Dermis blood vessel endothelial cell (primary cell): ENCODE data around the gene NDUFA7. TPM values are rescaled to one million over a fixed set of nuclear protein-coding genes. Genes with fewer than 3 reads are reported as not detected.

Experiments used
- DNase-seq: peaks from one replicate; pipeline ENCODE4 v3.0.0; 2010
- total RNA-seq: library from RNA; depleted of rRNA; stranded (reverse); fragments of >200 nt; gene quantifications from 2 replicates; pipeline ENCODE4 v1.2.3, GENCODE V29; 2014

Gene NDUFA7
- total RNA-seq, 1 donor from 2014 or later = 10.2 TPM

DNA sequence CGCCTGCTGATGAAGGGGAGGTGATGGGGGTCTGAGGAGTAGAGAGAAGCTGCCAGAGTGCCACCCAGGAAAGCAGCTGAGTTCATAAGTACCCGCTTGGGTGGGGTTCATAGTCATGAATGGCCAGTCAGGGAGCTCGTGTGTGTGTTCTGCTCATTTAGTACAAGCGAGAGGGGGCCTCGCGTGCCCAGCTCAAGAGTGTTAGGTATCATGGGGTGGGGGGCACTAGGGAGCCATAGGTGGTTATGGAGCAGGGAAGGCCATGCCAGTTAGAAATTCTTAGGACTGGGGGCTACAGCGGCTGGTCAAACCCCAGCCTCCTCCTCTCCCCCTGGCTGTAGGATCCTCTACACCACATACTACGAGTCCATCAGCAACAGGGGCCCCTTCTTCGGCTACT lies 59.8 kb downstream of the NDUFA7 start:
- DNase-seq = no peak

Other genes with a start within 250 kb of the NDUFA7 start
- gene FBN3, start 171.8 kb downstream of the NDUFA7 start, total RNA-seq = 0.05 TPM in 1 of 2 replicates, not detected in the other
- 15.4 and 23.3 TPM in 2 replicates for gene CERS4, start 112.0 kb downstream of the NDUFA7 start, total RNA-seq
- gene CD320, start 13.0 kb downstream of the NDUFA7 start, total RNA-seq = 38.8 and 57.5 TPM in 2 replicates
- gene RPS28, start 121 bp upstream of the NDUFA7 start, total RNA-seq = 278 and 408 TPM in 2 replicates
- gene KANK3, start 21.9 kb upstream of the NDUFA7 start, total RNA-seq = 156 and 179 TPM in 2 replicates
- 4.3 and 8.7 TPM in 2 replicates for gene ANGPTL4, start 42.8 kb upstream of the NDUFA7 start, total RNA-seq
- gene RAB11B, start 69.0 kb upstream of the NDUFA7 start, total RNA-seq = 34.5 and 124 TPM in 2 replicates
- 165 and 247 TPM in 2 replicates for gene MARCHF2, start 91.9 kb upstream of the NDUFA7 start, total RNA-seq
- 58.7 and 126 TPM in 2 replicates for gene HNRNPM, start 123.6 kb upstream of the NDUFA7 start, total RNA-seq
- gene PRAM1, start 181.3 kb upstream of the NDUFA7 start, total RNA-seq = not detected in 2 replicates
- gene ZNF414, start 192.8 kb upstream of the NDUFA7 start, total RNA-seq = 2.0 and 8.6 TPM in 2 replicates